Measurements from ENCODE around the gene MBD4. TPM values are rescaled to one million over a fixed set of nuclear protein-coding genes. Genes with fewer than 3 reads are reported as not detected.

Gene MBD4
- polyA plus RNA-seq, 3 donors = 25.6 to 31.5 (median 30.1) TPM

- Histone ChIP-seq H3K27me3 (ENCODE audit: control insufficient read depth in 2 of 2, insufficient read depth in 2 of 2, low read length in 2 of 2) (no peaks in the 10 kb centered on the region), H3K27ac (ENCODE audit: low read depth in 1 of 2, low read length in 2 of 2) (peak overlapping the region in 1 of 2 donors; percentile 29), H3K9me3 (replicated peaks in 1 of 2; ENCODE audit: control insufficient read depth in 1 of 2, insufficient read depth in 1 of 2, low read length in 2 of 2) (no peaks in the 10 kb centered on the region), H3K79me2 (ENCODE audit: insufficient read depth, low read length) (no peaks in the 10 kb centered on the region), H3K4me3 (replicated peaks in 1 of 3; ENCODE audit: low read depth in 2 of 3, low read length in 3 of 3) (no peak overlapping the region), H3K4me1 (ENCODE audit: control insufficient read depth in 1 of 2, insufficient read depth in 2 of 2, low read length in 2 of 2) (no peaks in the 10 kb centered on the region), H2AFZ (ENCODE audit: insufficient read depth, low read depth, low read length, poor library complexity, severe bottlenecking) (no peak overlapping the region), H3K9ac (ENCODE audit: insufficient read depth, low read length, poor library complexity, severe bottlenecking) (no peak overlapping the region), H3K4me2 (replicated peaks; ENCODE audit: extremely low read depth, low read length, poor library complexity, severe bottlenecking) (no peak overlapping the region), H3K36me3 (replicated peaks in 1 of 2; ENCODE audit: control insufficient read depth in 1 of 2, insufficient read depth in 2 of 2, low read length in 2 of 2) (peaks cover 6 to 74% of the 10 kb centered on the region in 2 donors), H4K20me1 (ENCODE audit: insufficient read depth, low read length) (no peaks in the 10 kb centered on the region)
- no peak for DNase-seq
- H3K36me3 Mint-ChIP-seq = peaks cover 40 to 43% of the 10 kb centered on the region in 2 donors
- WGBS (ENCODE audit: insufficient coverage) = 100% methylated on average over 1 of the region's 2 CpGs
- intact Hi-C loops (cut with micrococcal nuclease) = no loop called here
- TF ChIP-seq CTCF (IDR thresholded peaks at IDR 0.05) = no peak
- H3K27ac Mint-ChIP-seq = no peak overlapping the region
- H3K9me3 Mint-ChIP-seq = peaks cover 0 to 1% (median 0%) of the 10 kb centered on the region in 7 donors
- peaks cover 0 to 3% (median 0%) of the 10 kb centered on the region in 3 donors for H3K27me3 Mint-ChIP-seq (ENCODE audit: low read depth in 3 of 3)
- no peaks in the 10 kb centered on the region for H3K4me1 Mint-ChIP-seq
- no peak overlapping the region for H3K4me3 Mint-ChIP-seq
These were observed 29.3 kb upstream of the MBD4 start for GRCh38 chr3:129469026-129469425.

GRCh38 chr3:129467932-129468331 lies 28.2 kb upstream of the MBD4 start:
- Mint-ChIP-seq H3K4me1 (no peaks in the 10 kb centered on the region), H3K27me3 (ENCODE audit: low read depth in 3 of 3) (peaks cover 0 to 4% (median 0%) of the 10 kb centered on the region in 3 donors), H3K27ac (no peak overlapping the region), H3K36me3 (peaks cover 44 to 47% of the 10 kb centered on the region in 2 donors), H3K9me3 (peaks cover 0 to 1% (median 0%) of the 10 kb centered on the region in 7 donors), H3K4me3 (no peak overlapping the region)
- Histone ChIP-seq H3K27ac (ENCODE audit: low read depth in 1 of 2, low read length in 2 of 2) (no peak overlapping the region), H2AFZ (ENCODE audit: insufficient read depth, low read depth, low read length, poor library complexity, severe bottlenecking) (no peak overlapping the region), H3K79me2 (ENCODE audit: insufficient read depth, low read length) (no peaks in the 10 kb centered on the region), H3K4me3 (replicated peaks in 1 of 3; ENCODE audit: low read depth in 2 of 3, low read length in 3 of 3) (no peak overlapping the region), H3K9ac (ENCODE audit: insufficient read depth, low read length, poor library complexity, severe bottlenecking) (no peak overlapping the region), H3K9me3 (replicated peaks in 1 of 2; ENCODE audit: control insufficient read depth in 1 of 2, insufficient read depth in 1 of 2, low read length in 2 of 2) (no peaks in the 10 kb centered on the region), H3K4me2 (replicated peaks; ENCODE audit: extremely low read depth, low read length, poor library complexity, severe bottlenecking) (no peak overlapping the region), H3K27me3 (ENCODE audit: control insufficient read depth in 2 of 2, insufficient read depth in 2 of 2, low read length in 2 of 2) (no peaks in the 10 kb centered on the region), H3K36me3 (replicated peaks in 1 of 2; ENCODE audit: control insufficient read depth in 1 of 2, insufficient read depth in 2 of 2, low read length in 2 of 2) (peaks cover 6 to 65% of the 10 kb centered on the region in 2 donors), H3K4me1 (ENCODE audit: control insufficient read depth in 1 of 2, insufficient read depth in 2 of 2, low read length in 2 of 2) (no peaks in the 10 kb centered on the region), H4K20me1 (ENCODE audit: insufficient read depth, low read length) (no peaks in the 10 kb centered on the region)
- intact Hi-C loops (cut with micrococcal nuclease) = no loop called here
- TF ChIP-seq CTCF (IDR thresholded peaks at IDR 0.05) = no peak
- DNase-seq = no peak
- WGBS (ENCODE audit: insufficient coverage) = 100% methylated on average over 1 of the region's 1 CpG

All from CD14-positive monocyte (primary cell).